Ovary (tissue), 3 donors: ENCODE measurements around the gene CCDC73.

ENCODE experiments used
- EP300 ChIP-seq: sonication (generic); formaldehyde crosslinking; IDR thresholded peaks from one replicate; pipeline ENCODE4 v1.6.1; 2017; ENCODE audit warnings: antibody characterized with exemption
- POLR2A ChIP-seq: fragments of 450-650 bp; IDR thresholded peaks from one replicate; pipeline ENCODE4 v1.6.1; 2017; ENCODE audit warnings: antibody characterized with exemption, mild to moderate bottlenecking, moderate library complexity
- TF ChIP-seq, protein P1 (sequence below), 3 donors: fragments of 450-650 bp in 2 of 3; fragments of 200-600 bp in 1 of 3; IDR thresholded peaks; one replicate each; pipeline versions ENCODE4 v1.5.1 to v1.8.0; 2016 to 2022; ENCODE audit warnings: antibody characterized with exemption in 3 of 3, mild to moderate bottlenecking in 1 of 3
- donor health status: DM: no; HTN: no; CAD: no.

GRCh38 chr11:32723332-32723731, 71.1 kb downstream of the CCDC73 start:
- TF ChIP-seq, protein P1, sequence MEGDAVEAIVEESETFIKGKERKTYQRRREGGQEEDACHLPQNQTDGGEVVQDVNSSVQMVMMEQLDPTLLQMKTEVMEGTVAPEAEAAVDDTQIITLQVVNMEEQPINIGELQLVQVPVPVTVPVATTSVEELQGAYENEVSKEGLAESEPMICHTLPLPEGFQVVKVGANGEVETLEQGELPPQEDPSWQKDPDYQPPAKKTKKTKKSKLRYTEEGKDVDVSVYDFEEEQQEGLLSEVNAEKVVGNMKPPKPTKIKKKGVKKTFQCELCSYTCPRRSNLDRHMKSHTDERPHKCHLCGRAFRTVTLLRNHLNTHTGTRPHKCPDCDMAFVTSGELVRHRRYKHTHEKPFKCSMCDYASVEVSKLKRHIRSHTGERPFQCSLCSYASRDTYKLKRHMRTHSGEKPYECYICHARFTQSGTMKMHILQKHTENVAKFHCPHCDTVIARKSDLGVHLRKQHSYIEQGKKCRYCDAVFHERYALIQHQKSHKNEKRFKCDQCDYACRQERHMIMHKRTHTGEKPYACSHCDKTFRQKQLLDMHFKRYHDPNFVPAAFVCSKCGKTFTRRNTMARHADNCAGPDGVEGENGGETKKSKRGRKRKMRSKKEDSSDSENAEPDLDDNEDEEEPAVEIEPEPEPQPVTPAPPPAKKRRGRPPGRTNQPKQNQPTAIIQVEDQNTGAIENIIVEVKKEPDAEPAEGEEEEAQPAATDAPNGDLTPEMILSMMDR (IDR thresholded peaks at IDR 0.05), result no peak
- no peak for TF ChIP-seq EP300
- TF ChIP-seq POLR2A, result no peak
